ENCODE results near the gene KLHL25.

DNA sequence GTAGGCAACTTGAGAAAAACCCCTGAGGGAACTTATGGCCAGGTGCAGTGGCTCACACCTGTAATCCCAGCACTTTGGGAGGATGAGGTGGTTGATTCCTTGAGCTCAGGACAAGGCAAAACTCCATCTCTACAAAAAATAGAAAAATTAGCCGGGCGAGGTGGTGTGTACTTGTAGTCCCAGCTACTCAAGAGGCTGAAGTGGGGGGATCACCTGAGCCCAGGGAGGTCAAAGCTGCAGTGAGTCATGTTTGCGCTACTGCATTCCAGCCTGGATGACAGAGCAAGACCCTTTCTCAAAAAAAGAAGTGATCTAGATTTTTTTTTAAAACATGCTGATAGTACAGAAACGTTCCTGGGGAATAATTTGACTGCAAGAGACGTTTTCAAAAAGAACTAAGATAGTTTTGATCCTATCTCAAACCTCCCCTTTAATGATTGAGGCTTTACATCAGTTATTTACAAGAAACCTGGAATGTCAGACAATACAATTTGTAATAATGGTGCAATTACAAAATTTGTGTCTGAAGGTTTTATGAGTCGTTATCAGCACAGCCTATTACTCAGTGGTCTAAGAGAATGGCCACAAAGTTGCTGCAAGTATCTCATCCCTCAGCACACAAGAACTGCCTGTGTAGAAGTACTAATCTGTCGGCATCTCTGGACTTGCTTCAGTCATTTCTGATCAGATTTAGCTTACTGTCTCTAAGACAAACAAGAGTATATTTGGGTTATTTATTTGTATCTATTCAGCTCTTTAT, 32.2 kb upstream of the KLHL25 start:
- no peak for TF ChIP-seq POLR2AphosphoS5 (IDR thresholded peaks at IDR 0.05; ENCODE audit: borderline replicate concordance, low read depth, low read length)
- no peak for TF ChIP-seq EZH2 (IDR thresholded peaks at IDR 0.05)
